Ascending aorta (tissue), 2 donors: ENCODE measurements around the gene NRXN3. TPM values are rescaled to one million over a fixed set of nuclear protein-coding genes. Genes with fewer than 3 reads are reported as not detected.

Experiments used
- DNase-seq, 2 donors: peaks; one replicate each; pipeline ENCODE4 v3.0.0-alpha.2; 2019; ENCODE audit warnings: low spot score in 2 of 2
- H3K27ac ChIP-seq, 2 donors: fragments of 200-600 bp; sonication (generic); one replicate each; pipeline ENCODE4 v1.5.1; 2016 to 2017; ENCODE audit warnings: mild to moderate bottlenecking in 1 of 2
- H3K27me3 ChIP-seq: fragments of 200-600 bp; sonication (generic); one replicate; pipeline ENCODE4 v1.5.1; 2017
- H3K36me3 ChIP-seq, 2 donors: fragments of 200-600 bp; sonication (generic); one replicate each; pipeline ENCODE4 v1.5.1; 2016
- H3K4me1 ChIP-seq, 2 donors: fragments of 200-600 bp; sonication (generic); one replicate each; pipeline ENCODE4 v1.5.1; 2016 to 2017; ENCODE audit warnings: mild to moderate bottlenecking in 1 of 2
- H3K4me3 ChIP-seq, 2 donors: fragments of 200-600 bp; sonication (generic); one replicate each; pipeline ENCODE4 v1.5.1; 2016 to 2017; ENCODE audit warnings: mild to moderate bottlenecking in 1 of 2
- H3K9me3 ChIP-seq, 2 donors: fragments of 200-600 bp; sonication (generic); one replicate each; pipeline ENCODE4 v1.5.1; 2016
- CTCF ChIP-seq, 3 experiments: fragments of 200-600 bp in 2 of 3; fragments of 450-650 bp in 1 of 3; sonication (generic) in 2 of 3; IDR thresholded peaks; one replicate each; pipeline ENCODE4 v1.5.1; 2016 to 2019; ENCODE audit warnings: antibody characterized with exemption in 3 of 3, mild to moderate bottlenecking in 1 of 3, moderate library complexity in 1 of 3
- intact Hi-C: fragments of 100-400 bp; cut with DNase I; formaldehyde crosslinking; loops from one replicate; pipeline ENCODE4 v1.15.1; 2023
- total RNA-seq: library from RNA; depleted of rRNA; stranded (reverse); fragments of >200 nt; gene quantifications from one replicate; pipeline ENCODE4 v1.1.0, GENCODE V29; 2016

The NRXN3 gene
- total RNA-seq, 1 donor from 2014 or later: 21.0 TPM

GRCh38 chr14:79544698-79545070, 1374.5 kb downstream of the NRXN3 start:
- Histone ChIP-seq H3K36me3 (no peaks in the 10 kb centered on the region), H3K4me1 (peaks cover 12 to 32% of the 10 kb centered on the region in 2 donors), H3K9me3 (no peaks in the 10 kb centered on the region), H3K27me3 (no peaks in the 10 kb centered on the region), H3K4me3 (no peak overlapping the region), H3K27ac (peak overlapping the region; percentile 33 to 57)
- no peak for DNase-seq
- TF ChIP-seq CTCF (IDR thresholded peaks at IDR 0.05): no peak
- intact Hi-C loops: no loop called here

- Histone ChIP-seq H3K4me1 (peaks cover 3 to 14% of the 10 kb centered on the region in 2 donors), H3K36me3 (no peaks in the 10 kb centered on the region), H3K9me3 (no peaks in the 10 kb centered on the region), H3K27me3 (no peaks in the 10 kb centered on the region), H3K4me3 (no peak overlapping the region), H3K27ac (no peak overlapping the region)
- no peak for DNase-seq
- intact Hi-C loops: no loop called here
- TF ChIP-seq CTCF (IDR thresholded peaks at IDR 0.05): no peak
These were observed 1378.7 kb downstream of the NRXN3 start for GRCh38 chr14:79548836-79549235.

GRCh38 chr14:79549515-79549914, 1379.3 kb downstream of the NRXN3 start:
- TF ChIP-seq CTCF (IDR thresholded peaks at IDR 0.05): no peak

GRCh38 chr14:79551523-79551922, 1381.3 kb downstream of the NRXN3 start:
- TF ChIP-seq CTCF (IDR thresholded peaks at IDR 0.05): no peak
- intact Hi-C loops: no loop called here
- DNase-seq: no peak

More at GRCh38 chr14:79549515-79549914, 1379.3 kb downstream of the NRXN3 start:
- no peak overlapping the region for H3K27ac ChIP-seq
- DNase-seq: no peak
- no peaks in the 10 kb centered on the region for H3K36me3 ChIP-seq
- no peaks in the 10 kb centered on the region for H3K27me3 ChIP-seq
- H3K4me3 ChIP-seq: no peak overlapping the region
- H3K9me3 ChIP-seq: no peaks in the 10 kb centered on the region
- peaks cover 0 to 8% of the 10 kb centered on the region in 2 donors for H3K4me1 ChIP-seq
- intact Hi-C loops: no loop called here

GRCh38 chr14:79552778-79553177, 1382.6 kb downstream of the NRXN3 start:
- Histone ChIP-seq H3K36me3 (no peaks in the 10 kb centered on the region), H3K9me3 (no peaks in the 10 kb centered on the region), H3K27me3 (no peaks in the 10 kb centered on the region), H3K4me1 (no peaks in the 10 kb centered on the region), H3K27ac (no peak overlapping the region), H3K4me3 (no peak overlapping the region)
- no peak for TF ChIP-seq CTCF (IDR thresholded peaks at IDR 0.05)
- DNase-seq: no peak
- intact Hi-C loops: no loop called here

More at GRCh38 chr14:79551523-79551922, 1381.3 kb downstream of the NRXN3 start:
- Histone ChIP-seq H3K4me3 (no peak overlapping the region), H3K4me1 (no peaks in the 10 kb centered on the region), H3K9me3 (no peaks in the 10 kb centered on the region), H3K27ac (no peak overlapping the region), H3K27me3 (no peaks in the 10 kb centered on the region), H3K36me3 (no peaks in the 10 kb centered on the region)

- Histone ChIP-seq H3K4me3 (no peak overlapping the region), H3K4me1 (no peaks in the 10 kb centered on the region), H3K9me3 (no peaks in the 10 kb centered on the region), H3K36me3 (no peaks in the 10 kb centered on the region), H3K27me3 (no peaks in the 10 kb centered on the region), H3K27ac (no peak overlapping the region)
- TF ChIP-seq CTCF (IDR thresholded peaks at IDR 0.05): no peak
- no peak for DNase-seq
- intact Hi-C loops: no loop called here
These were observed 1384.6 kb downstream of the NRXN3 start for GRCh38 chr14:79554816-79555215.
